MCF 10A (cell line): ENCODE results near the gene ODC1. TPM values are rescaled to one million over a fixed set of nuclear protein-coding genes. Genes with fewer than 3 reads are reported as not detected.
A peak's percentile ranks its signal among the peaks of the same experiment; 100 is the strongest.

Experiments used
- BruUV-seq: library from RNA; stranded (reverse); fragments of 400-500 nt; replicated peaks from 2 replicates; lab custom pipeline; 2021; lab: Mats Ljungman, UMichigan
- CTCF ChIA-PET: fragments of 300-600 bp; sonication (Branson Sonifier 250); formaldehyde crosslinking; extraction: SDS; loops from one replicate; lab custom pipeline; 2021; ENCODE audit warnings: antibody characterized with exemption, inconsistent platforms; lab: Yijun Ruan, JAX
- POLR2A ChIA-PET: fragments of 300-600, 350-650 bp; sonication (Branson Sonifier 250); formaldehyde crosslinking; extraction: SDS; loops from one replicate; lab custom pipeline; 2020; ENCODE audit warnings: antibody characterized with exemption, inconsistent platforms; lab: Yijun Ruan, JAX
- DNase-seq: peaks from one replicate; pipeline ENCODE4 v3.0.0-alpha.2; 2018; ENCODE audit not compliant: unreplicated experiment
- H3K27ac Mint-ChIP-seq: one replicate; pipeline ENCODE4 v1.8.0; 2022; ENCODE audit warnings: mild to moderate bottlenecking, low read depth, mixed read lengths; ENCODE audit not compliant: unreplicated experiment
- H3K27me3 Mint-ChIP-seq: one replicate; pipeline ENCODE4 v1.8.0; 2022; ENCODE audit warnings: mixed read lengths; ENCODE audit not compliant: insufficient read depth, unreplicated experiment
- H3K36me3 Mint-ChIP-seq: one replicate; pipeline ENCODE4 v1.8.0; 2022; ENCODE audit warnings: mild to moderate bottlenecking, moderate library complexity, mixed read lengths; ENCODE audit not compliant: insufficient read depth, unreplicated experiment
- H3K4me1 Mint-ChIP-seq: one replicate; pipeline ENCODE4 v1.8.0; 2022; ENCODE audit warnings: mixed read lengths; ENCODE audit not compliant: insufficient read depth, unreplicated experiment
- H3K4me3 Mint-ChIP-seq: one replicate; pipeline ENCODE4 v1.8.0; 2022; ENCODE audit warnings: mild to moderate bottlenecking, moderate library complexity, mixed read lengths; ENCODE audit not compliant: unreplicated experiment
- H3K9me3 Mint-ChIP-seq: one replicate; pipeline ENCODE4 v1.8.0; 2022; ENCODE audit warnings: mixed read lengths; ENCODE audit not compliant: unreplicated experiment
- CTCF ChIP-seq: fragments of 200-600 bp; IDR thresholded peaks from one replicate; pipeline ENCODE4 v1.8.0; 2022; ENCODE audit warnings: antibody characterized with exemption, mild to moderate bottlenecking; ENCODE audit not compliant: unreplicated experiment
- intact Hi-C: fragments of 100-400 bp; cut with micrococcal nuclease; formaldehyde crosslinking; loops from 2 replicates; pipeline ENCODE4 v1.14.1; 2022
- total RNA-seq: library from RNA; stranded (reverse); gene quantifications from 2 replicates; pipeline ENCODE4 v1.2.3, GENCODE V29; 2022

ODC1 gene
- total RNA-seq, 1 experiment from 2014 or later: 341 TPM

DNA sequence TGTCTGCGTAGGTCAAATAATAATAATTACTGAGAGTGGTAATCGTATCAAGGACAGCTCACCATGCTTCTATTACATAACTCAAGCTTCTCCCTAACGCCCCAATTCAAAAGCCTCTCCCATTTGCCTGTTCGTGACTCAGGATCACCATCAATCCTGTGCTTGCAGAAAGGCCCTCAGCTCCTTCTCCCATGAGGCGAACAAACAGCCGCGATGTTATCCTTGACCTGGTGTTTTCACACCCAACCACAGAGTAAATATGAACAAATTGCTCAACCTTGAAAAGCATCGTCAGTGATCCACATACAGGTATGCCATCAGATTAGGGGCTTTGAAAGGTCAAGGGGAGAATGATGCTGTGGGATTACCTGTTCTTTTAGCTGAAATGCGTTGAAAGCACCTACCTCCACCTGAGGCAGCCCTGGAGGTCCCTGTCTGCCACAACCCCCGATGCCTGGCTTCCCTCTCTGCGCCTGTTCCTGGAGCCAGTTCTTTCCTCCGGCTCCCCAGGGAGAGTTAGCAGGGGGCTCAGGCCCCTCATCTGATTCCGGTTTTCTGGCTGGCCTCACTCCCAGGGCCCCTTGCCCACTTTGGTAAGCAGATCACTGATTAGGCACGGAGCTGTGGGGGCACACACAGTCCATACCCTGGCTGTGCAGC, 39.1 kb upstream of the ODC1 start:
- Mint-ChIP-seq H3K4me3 (no peak overlapping the region), H3K27ac (no peak overlapping the region), H3K9me3 (no peaks in the 10 kb centered on the region), H3K27me3 (peaks cover 34% of the 10 kb centered on the region), H3K36me3 (peaks cover 7% of the 10 kb centered on the region), H3K4me1 (peaks cover 6% of the 10 kb centered on the region)
- TF ChIP-seq CTCF: no peak
- ChIA-PET POLR2A (no interaction called here), CTCF (interaction anchor here (1.1 kb wide), 1 partner anchor 10 kb away, joined by 3 read pairs; no protein-coding TSS in a partner anchor)
- DNase-seq: peak; percentile 62
- intact Hi-C loops: no loop called here
- no TSS peak for BruUV-seq

DNA sequence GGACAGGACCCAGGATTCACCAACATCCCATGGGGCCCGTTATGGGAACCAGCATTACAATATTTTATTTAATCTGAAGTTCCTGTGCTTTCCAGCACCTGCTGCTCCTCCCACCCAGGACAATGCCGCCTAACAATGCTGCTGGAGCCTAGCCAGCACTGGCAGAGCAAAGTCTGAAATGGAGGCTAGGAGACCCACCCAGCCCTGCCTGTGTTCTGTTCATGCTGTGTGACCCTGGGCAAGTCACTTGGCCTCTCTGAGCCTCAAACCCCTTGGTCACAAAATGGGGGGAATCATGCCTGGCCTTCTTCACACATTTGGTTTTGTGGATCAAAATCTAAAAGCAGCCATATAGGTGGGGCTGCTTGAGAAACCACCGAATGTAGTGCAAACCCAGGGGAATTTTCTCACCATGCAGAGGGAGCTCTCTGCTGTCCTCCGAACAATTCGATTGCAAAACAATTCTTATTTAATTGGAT, 38.5 kb upstream of the ODC1 start:
- Mint-ChIP-seq H3K27me3 (peaks cover 40% of the 10 kb centered on the region), H3K9me3 (no peaks in the 10 kb centered on the region)
- POLR2A ChIA-PET: no interaction called here

DNA sequence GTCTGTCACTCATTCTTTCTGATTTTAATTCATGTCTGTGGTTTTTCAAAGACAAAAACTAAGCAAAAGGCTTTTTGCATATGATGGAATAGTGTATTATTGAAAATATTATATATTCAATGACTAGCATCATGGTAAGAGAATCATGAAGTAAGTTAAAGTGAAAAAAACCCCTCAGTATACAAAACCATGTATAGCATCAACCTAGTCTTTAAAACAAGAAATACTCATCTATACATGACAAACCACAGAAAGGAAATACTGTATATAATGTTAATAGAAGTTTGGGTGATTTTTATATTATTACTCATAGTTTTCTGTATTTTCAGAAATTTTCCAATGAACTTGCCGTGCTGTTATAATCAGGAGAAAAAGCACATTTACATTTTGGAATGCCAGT, 38.0 kb upstream of the ODC1 start:
- no peaks in the 10 kb centered on the region for H3K9me3 Mint-ChIP-seq

More for the DNA sequence above, 38.5 kb upstream of the ODC1 start:
- intact Hi-C loops: no loop called here
- no TSS peak for BruUV-seq
- no peak overlapping the region for H3K4me3 Mint-ChIP-seq
- TF ChIP-seq CTCF: no peak
- no peak overlapping the region for H3K27ac Mint-ChIP-seq
- DNase-seq: no peak
- peaks cover 6% of the 10 kb centered on the region for H3K4me1 Mint-ChIP-seq
- CTCF ChIA-PET: interaction anchor here (1.1 kb wide), 1 partner anchor 11 kb away, joined by 3 read pairs; no protein-coding TSS in a partner anchor
- peaks cover 7% of the 10 kb centered on the region for H3K36me3 Mint-ChIP-seq

More for the DNA sequence above, 38.0 kb upstream of the ODC1 start:
- no peak for DNase-seq
- no TSS peak for BruUV-seq
- Mint-ChIP-seq H3K36me3 (peaks cover 3% of the 10 kb centered on the region), H3K27ac (no peak overlapping the region), H3K4me3 (no peak overlapping the region), H3K27me3 (peaks cover 45% of the 10 kb centered on the region), H3K4me1 (peaks cover 6% of the 10 kb centered on the region)
- TF ChIP-seq CTCF: no peak
- CTCF ChIA-PET: no interaction called here
- POLR2A ChIA-PET: no interaction called here
- intact Hi-C loops: no loop called here
